GM20000 (cell line): Measurements from ENCODE around the gene FHIT.

Experiments
- DNase-seq: peaks from one replicate; pipeline ENCODE4 v3.0.0; 2012; ENCODE audit warnings: low spot score
- TF ChIP-seq, protein P1 (sequence below): IDR thresholded peaks from 2 replicates; pipeline ENCODE4 v1.5.1; 2012; ENCODE audit warnings: mild to moderate bottlenecking, control low read depth; ENCODE audit errors: extremely low read depth, missing control alignments

Gene FHIT

GRCh38 chr3:60461267-60461666, 790.0 kb downstream of the FHIT start:
- DNase-seq: no peak
- TF ChIP-seq, protein P1, sequence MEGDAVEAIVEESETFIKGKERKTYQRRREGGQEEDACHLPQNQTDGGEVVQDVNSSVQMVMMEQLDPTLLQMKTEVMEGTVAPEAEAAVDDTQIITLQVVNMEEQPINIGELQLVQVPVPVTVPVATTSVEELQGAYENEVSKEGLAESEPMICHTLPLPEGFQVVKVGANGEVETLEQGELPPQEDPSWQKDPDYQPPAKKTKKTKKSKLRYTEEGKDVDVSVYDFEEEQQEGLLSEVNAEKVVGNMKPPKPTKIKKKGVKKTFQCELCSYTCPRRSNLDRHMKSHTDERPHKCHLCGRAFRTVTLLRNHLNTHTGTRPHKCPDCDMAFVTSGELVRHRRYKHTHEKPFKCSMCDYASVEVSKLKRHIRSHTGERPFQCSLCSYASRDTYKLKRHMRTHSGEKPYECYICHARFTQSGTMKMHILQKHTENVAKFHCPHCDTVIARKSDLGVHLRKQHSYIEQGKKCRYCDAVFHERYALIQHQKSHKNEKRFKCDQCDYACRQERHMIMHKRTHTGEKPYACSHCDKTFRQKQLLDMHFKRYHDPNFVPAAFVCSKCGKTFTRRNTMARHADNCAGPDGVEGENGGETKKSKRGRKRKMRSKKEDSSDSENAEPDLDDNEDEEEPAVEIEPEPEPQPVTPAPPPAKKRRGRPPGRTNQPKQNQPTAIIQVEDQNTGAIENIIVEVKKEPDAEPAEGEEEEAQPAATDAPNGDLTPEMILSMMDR: no peak

GRCh38 chr3:60456180-60456579, 795.1 kb downstream of the FHIT start:
- TF ChIP-seq, protein P1: no peak

GRCh38 chr3:60453326-60453725, 797.9 kb downstream of the FHIT start:
- no peak for DNase-seq
- TF ChIP-seq, protein P1: no peak

More at GRCh38 chr3:60456180-60456579, 795.1 kb downstream of the FHIT start:
- no peak for DNase-seq

- no peak for DNase-seq
- TF ChIP-seq, protein P1: no peak
Measured at GRCh38 chr3:60448696-60449095, 802.6 kb downstream of the FHIT start.

DNA sequence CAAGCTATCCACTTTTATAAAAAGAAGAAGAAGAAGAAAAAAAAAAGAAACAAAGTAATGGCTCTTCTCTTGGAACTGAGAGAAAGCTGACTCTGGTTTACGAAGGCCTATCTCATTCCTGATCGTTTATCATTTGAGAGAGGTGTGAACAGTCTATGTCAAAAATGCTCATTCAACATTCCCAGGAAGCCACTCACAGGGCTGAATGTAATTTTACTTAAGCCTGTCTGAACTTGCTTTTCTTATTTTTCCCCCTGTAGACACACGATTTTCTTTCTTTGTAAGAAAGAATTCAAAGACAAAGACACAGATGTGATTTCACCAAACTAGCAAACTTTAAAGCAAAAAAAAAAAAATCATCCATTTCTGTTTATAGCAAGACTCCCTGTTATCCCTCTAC, 805.8 kb downstream of the FHIT start:
- TF ChIP-seq, protein P1: no peak

GRCh38 chr3:60444898-60445437, 806.3 kb downstream of the FHIT start:
- DNase-seq: no peak
- TF ChIP-seq, protein P1: no peak

More for the DNA sequence above, 805.8 kb downstream of the FHIT start:
- DNase-seq: no peak

DNA sequence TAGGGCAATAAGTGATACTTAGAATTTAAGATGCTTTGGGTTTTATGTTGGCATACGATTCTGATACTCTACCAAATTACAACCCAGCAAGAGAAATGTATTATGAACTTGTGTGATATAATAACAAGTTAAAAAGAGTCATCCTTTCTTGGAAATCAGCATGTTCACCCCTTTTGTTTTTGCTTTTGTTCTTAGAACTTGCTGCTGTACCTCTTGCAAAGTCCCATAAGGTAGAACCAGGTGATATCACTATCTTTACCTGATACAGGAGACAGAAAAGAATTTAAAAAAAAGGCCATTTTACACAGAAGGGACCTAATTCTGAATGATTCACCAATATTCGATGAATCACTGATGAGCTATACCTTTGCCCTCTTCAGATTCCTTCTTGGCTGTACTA, 810.4 kb downstream of the FHIT start:
- no peak for DNase-seq

More for the DNA sequence above, 810.4 kb downstream of the FHIT start:
- TF ChIP-seq, protein P1: no peak
